ENCODE results near the gene CLIC3.
"Not testable (repeated sequence)": the region's sequence is repeated elsewhere in the genome, so short reads cannot be mapped to it uniquely, and the experiment has no call there.

Gene CLIC3

GRCh38 chr9:136996361-136997292 is at the start of gene CLIC3:
CLIC3 (minus strand) TSS chr9:136996568; CDS start chr9:136996543, 25 bp downstream.
- peak; percentile 11 for DNase-seq (ENCODE audit: low spot score)

- peak; percentile 39 for DNase-seq (ENCODE audit: low spot score)
These were observed 49.1 kb upstream of the CLIC3 start for GRCh38 chr9:137045294-137046087.

- no peak for DNase-seq (ENCODE audit: low spot score)
These were observed 48.3 kb upstream of the CLIC3 start for GRCh38 chr9:137044502-137045177.

GRCh38 chr9:137044037-137044436 is 47.7 kb upstream of the CLIC3 start:
- DNase-seq (ENCODE audit: low spot score) = no peak

- no peak for DNase-seq (ENCODE audit: low spot score)
These were observed 46.7 kb upstream of the CLIC3 start for GRCh38 chr9:137042751-137043727.

GRCh38 chr9:137041124-137041523 is 44.8 kb upstream of the CLIC3 start:
- no peak for DNase-seq (ENCODE audit: low spot score)

GRCh38 chr9:137040568-137040967 is 44.2 kb upstream of the CLIC3 start:
- no peak for DNase-seq (ENCODE audit: low spot score)

GRCh38 chr9:137039611-137040366 is 43.4 kb upstream of the CLIC3 start:
- DNase-seq (ENCODE audit: low spot score) = no peak

GRCh38 chr9:137038916-137039315 is 42.5 kb upstream of the CLIC3 start:
- DNase-seq (ENCODE audit: low spot score) = no peak

- DNase-seq (ENCODE audit: low spot score) = no peak
These were observed 41.1 kb upstream of the CLIC3 start for GRCh38 chr9:137037483-137037882.

GRCh38 chr9:137037035-137037434 is 40.7 kb upstream of the CLIC3 start:
- no peak for DNase-seq (ENCODE audit: low spot score)

- no peak for DNase-seq (ENCODE audit: low spot score)
These were observed 39.6 kb upstream of the CLIC3 start for GRCh38 chr9:137035937-137036336.

- DNase-seq (ENCODE audit: low spot score) = no peak
These were observed 39.1 kb upstream of the CLIC3 start for GRCh38 chr9:137035507-137035834.

GRCh38 chr9:137034709-137035506 is 38.5 kb upstream of the CLIC3 start:
- DNase-seq (ENCODE audit: low spot score) = peak; percentile 95

- DNase-seq (ENCODE audit: low spot score) = no peak
These were observed 37.8 kb upstream of the CLIC3 start for GRCh38 chr9:137034039-137034708.

GRCh38 chr9:137033481-137033880 is 37.1 kb upstream of the CLIC3 start:
- DNase-seq (ENCODE audit: low spot score) = not testable (repeated sequence)

GRCh38 chr9:137032858-137033257 is 36.5 kb upstream of the CLIC3 start:
- DNase-seq (ENCODE audit: low spot score) = peak; percentile 54

GRCh38 chr9:137031904-137032640 is 35.7 kb upstream of the CLIC3 start, which contains the start of gene FUT7:
FUT7 (minus strand) TSS chr9:137032088; CDS start chr9:137031991, 97 bp downstream.
- DNase-seq (ENCODE audit: low spot score) = peak; percentile 83
